Measurements from ENCODE around the gene TBC1D2.

- TF ChIP-seq POLR2AphosphoS5 (IDR thresholded peaks at IDR 0.05; ENCODE audit: borderline replicate concordance, low read depth, low read length), result no peak
- TF ChIP-seq EZH2 (IDR thresholded peaks at IDR 0.05), result no peak
- no peak for TF ChIP-seq FOXP2 (optimal IDR thresholded peaks at IDR 0.05; ENCODE audit: control extremely low read depth, extremely low read length, insufficient read depth)
These were observed 19.7 kb upstream of the TBC1D2 start for GRCh38 chr9:98275159-98275558.

Data from SK-N-MC (cell line).